CD4-positive, alpha-beta T cell (primary cell): ENCODE data around the gene APOBEC3A. TPM values are rescaled to one million over a fixed set of nuclear protein-coding genes. Genes with fewer than 3 reads are reported as not detected.
"Not testable (repeated sequence)": the region's sequence is repeated elsewhere in the genome, so short reads cannot be mapped to it uniquely, and the experiment has no call there.

Experiments
- ATAC-seq: fragments of 200-7000 bp; cut with Tn5 transposase; one replicate; pipeline ENCODE4 v1.10.0; 2022; ENCODE audit warnings: mild to moderate bottlenecking; ENCODE audit not compliant: poor library complexity
- CTCF ChIA-PET: fragments of 350-600 bp; sonication (Branson Sonifier 250); formaldehyde crosslinking; loops from one replicate; lab custom pipeline; 2021; ENCODE audit warnings: antibody characterized with exemption, inconsistent platforms; lab: Charles Lee
- POLR2A ChIA-PET: fragments of 350-600 bp; sonication (Branson Sonifier 250); formaldehyde crosslinking; loops from one replicate; lab custom pipeline; 2021; ENCODE audit warnings: antibody characterized with exemption, inconsistent platforms; lab: Charles Lee
- DNase-seq, 14 experiments: peaks; one replicate each; pipeline ENCODE4 v3.0.0-alpha.2; 2013 to 2020; ENCODE audit warnings: mixed read lengths in 2 of 14
- H3K27ac ChIP-seq, 2 donors: one replicate each; pipeline versions ENCODE4 v1.5.1 to v1.7.0; 2013; ENCODE audit warnings: low read length in 2 of 2, low read depth in 1 of 2, mild to moderate bottlenecking in 1 of 2
- H3K27me3 ChIP-seq, 2 experiments: 1 replicate in 1 of 2; 2 replicates in 1 of 2; pipeline versions ENCODE4 v1.6.1 to v1.7.0; 2013; ENCODE audit warnings: low read length in 2 of 2, control low read depth in 1 of 2, mild to moderate bottlenecking in 1 of 2, moderate library complexity in 1 of 2; ENCODE audit not compliant: insufficient read depth in 2 of 2, control insufficient read depth in 1 of 2
- H3K36me3 ChIP-seq: one replicate; pipeline ENCODE4 v1.6.1; 2013; ENCODE audit warnings: low read length, control low read depth; ENCODE audit not compliant: insufficient read depth
- H3K4me1 ChIP-seq: one replicate; pipeline ENCODE4 v1.6.1; 2013; ENCODE audit warnings: low read length, control low read depth; ENCODE audit not compliant: insufficient read depth
- H3K4me3 ChIP-seq: one replicate; pipeline ENCODE4 v1.5.1; 2013; ENCODE audit warnings: mild to moderate bottlenecking, low read length, moderate library complexity
- H3K9me3 ChIP-seq, 2 experiments: 1 replicate in 1 of 2; 2 replicates in 1 of 2; pipeline versions ENCODE4 v1.6.1 to v1.7.0; 2013; ENCODE audit warnings: low read length in 2 of 2, mild to moderate bottlenecking in 2 of 2, control low read depth in 1 of 2, moderate library complexity in 1 of 2; ENCODE audit not compliant: control insufficient read depth in 1 of 2, insufficient read depth in 1 of 2
- H3K27ac Mint-ChIP-seq: one replicate; pipeline ENCODE4 v1.8.0; 2020; ENCODE audit warnings: mixed read lengths
- H3K27me3 Mint-ChIP-seq: one replicate; pipeline ENCODE4 v1.8.0; 2021; ENCODE audit warnings: mixed read lengths
- H3K36me3 Mint-ChIP-seq: one replicate; pipeline ENCODE4 v1.8.0; 2021; ENCODE audit warnings: low read depth, mixed read lengths
- H3K4me1 Mint-ChIP-seq: one replicate; pipeline ENCODE4 v1.8.0; 2021; ENCODE audit warnings: low read depth, mixed read lengths
- H3K4me3 Mint-ChIP-seq: one replicate; pipeline ENCODE4 v1.8.0; 2020; ENCODE audit warnings: mild to moderate bottlenecking, mixed read lengths
- H3K9me3 Mint-ChIP-seq: one replicate; pipeline ENCODE4 v1.8.0; 2020; ENCODE audit warnings: mixed read lengths
- intact Hi-C, 2 experiments: fragments of 100-400 bp; cut with DNase I in 1 of 2; cut with micrococcal nuclease in 1 of 2; formaldehyde crosslinking; loops; one replicate each; pipeline versions ENCODE4 v1.15.1 to v1.9.0; 2023 to 2025; cut with DNase I, micrococcal nuclease
- total RNA-seq, 174 experiments: library from RNA in 2 of 174; stranded (reverse) in 2 of 174; gene quantifications; one replicate each; pipeline ENCODE4 v1.2.3 and lab custom pipeline; 2021 to 2026
- TF ChIP-seq, protein P1 (sequence below): fragments of 200-600 bp; IDR thresholded peaks from one replicate; pipeline ENCODE4 v1.8.0; 2022; ENCODE audit warnings: antibody characterized with exemption, mild to moderate bottlenecking

The APOBEC3A gene
- total RNA-seq, 2 experiments from 2014 or later = 0.74 to 1.6 TPM

- H3K36me3 ChIP-seq = no peaks in the 10 kb centered on the region
- no peak for ATAC-seq
- CTCF ChIA-PET = interaction anchor here (0.6 kb wide), 1 partner anchor 42 kb away, joined by 3 read pairs; no protein-coding TSS in a partner anchor
- peaks cover 29% of the 10 kb centered on the region for H3K4me1 ChIP-seq
- no peaks in the 10 kb centered on the region for H3K4me1 Mint-ChIP-seq
- POLR2A ChIA-PET = no interaction called here
- H3K4me3 Mint-ChIP-seq = no peak overlapping the region
- H3K9me3 Mint-ChIP-seq = no peaks in the 10 kb centered on the region
- H3K27ac ChIP-seq = no peak overlapping the region
- DNase-seq = no peak
- TF ChIP-seq, protein P1, sequence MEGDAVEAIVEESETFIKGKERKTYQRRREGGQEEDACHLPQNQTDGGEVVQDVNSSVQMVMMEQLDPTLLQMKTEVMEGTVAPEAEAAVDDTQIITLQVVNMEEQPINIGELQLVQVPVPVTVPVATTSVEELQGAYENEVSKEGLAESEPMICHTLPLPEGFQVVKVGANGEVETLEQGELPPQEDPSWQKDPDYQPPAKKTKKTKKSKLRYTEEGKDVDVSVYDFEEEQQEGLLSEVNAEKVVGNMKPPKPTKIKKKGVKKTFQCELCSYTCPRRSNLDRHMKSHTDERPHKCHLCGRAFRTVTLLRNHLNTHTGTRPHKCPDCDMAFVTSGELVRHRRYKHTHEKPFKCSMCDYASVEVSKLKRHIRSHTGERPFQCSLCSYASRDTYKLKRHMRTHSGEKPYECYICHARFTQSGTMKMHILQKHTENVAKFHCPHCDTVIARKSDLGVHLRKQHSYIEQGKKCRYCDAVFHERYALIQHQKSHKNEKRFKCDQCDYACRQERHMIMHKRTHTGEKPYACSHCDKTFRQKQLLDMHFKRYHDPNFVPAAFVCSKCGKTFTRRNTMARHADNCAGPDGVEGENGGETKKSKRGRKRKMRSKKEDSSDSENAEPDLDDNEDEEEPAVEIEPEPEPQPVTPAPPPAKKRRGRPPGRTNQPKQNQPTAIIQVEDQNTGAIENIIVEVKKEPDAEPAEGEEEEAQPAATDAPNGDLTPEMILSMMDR = no peak
- H3K36me3 Mint-ChIP-seq = no peaks in the 10 kb centered on the region
- no peak overlapping the region for H3K4me3 ChIP-seq
- no peak overlapping the region for H3K27ac Mint-ChIP-seq
- H3K27me3 Mint-ChIP-seq = no peaks in the 10 kb centered on the region
- no peaks in the 10 kb centered on the region for H3K9me3 ChIP-seq
- intact Hi-C loops = no loop called here
- H3K27me3 ChIP-seq = no peaks in the 10 kb centered on the region
Measured at GRCh38 chr22:38956551-38956950, 858 bp upstream of the APOBEC3A start.

- no peaks in the 10 kb centered on the region for H3K27me3 ChIP-seq
- intact Hi-C loops = no loop called here
- no peak overlapping the region for H3K4me3 ChIP-seq
- ChIA-PET CTCF (no interaction called here), POLR2A (no interaction called here)
- no peak for DNase-seq
- no peak for ATAC-seq
- H3K4me1 ChIP-seq = peaks cover 26% of the 10 kb centered on the region
- Mint-ChIP-seq H3K27me3 (no peaks in the 10 kb centered on the region), H3K36me3 (no peaks in the 10 kb centered on the region), H3K27ac (no peak overlapping the region), H3K4me1 (no peaks in the 10 kb centered on the region), H3K4me3 (no peak overlapping the region), H3K9me3 (no peaks in the 10 kb centered on the region)
- H3K9me3 ChIP-seq = no peaks in the 10 kb centered on the region
- TF ChIP-seq, protein P1 = no peak
- no peaks in the 10 kb centered on the region for H3K36me3 ChIP-seq
- H3K27ac ChIP-seq = no peak overlapping the region
Measured at GRCh38 chr22:38957808-38958650, 620 bp downstream of the APOBEC3A start.

- H3K36me3 ChIP-seq, H3K36me3 Mint-ChIP-seq, DNase-seq, CTCF ChIA-PET, H3K4me3 ChIP-seq, POLR2A ChIA-PET, H3K27me3 ChIP-seq, H3K4me3 Mint-ChIP-seq, intact Hi-C loops, H3K27ac ChIP-seq, H3K4me1 Mint-ChIP-seq, H3K27me3 Mint-ChIP-seq, H3K9me3 ChIP-seq, H3K27ac Mint-ChIP-seq, H3K9me3 Mint-ChIP-seq, ATAC-seq: not testable (repeated sequence)
- peaks cover 21% of the 10 kb centered on the region for H3K4me1 ChIP-seq
Measured at GRCh38 chr22:38958651-38958943, 1.2 kb downstream of the APOBEC3A start.

DNA sequence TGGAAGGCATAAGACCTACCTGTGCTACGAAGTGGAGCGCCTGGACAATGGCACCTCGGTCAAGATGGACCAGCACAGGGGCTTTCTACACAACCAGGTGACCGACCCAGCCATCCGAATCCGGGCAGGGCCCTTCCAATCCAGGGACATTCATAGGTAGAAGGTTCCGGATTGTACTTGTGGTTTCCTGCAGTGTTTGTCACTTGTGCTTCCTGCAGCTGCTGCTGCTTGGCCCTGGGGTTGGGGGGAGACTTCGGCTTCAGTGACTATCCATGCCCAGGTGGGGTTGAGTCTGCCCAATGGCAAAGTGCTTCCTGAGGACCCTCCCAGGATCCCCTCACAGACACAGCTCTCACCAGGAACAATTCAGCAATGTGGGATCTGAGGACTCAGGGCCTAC lies 2.2 kb downstream of the APOBEC3A start:
- Mint-ChIP-seq H3K27ac (no peak overlapping the region), H3K9me3 (no peaks in the 10 kb centered on the region), H3K27me3 (no peaks in the 10 kb centered on the region), H3K4me1 (no peaks in the 10 kb centered on the region), H3K36me3 (no peaks in the 10 kb centered on the region), H3K4me3 (no peak overlapping the region)
- no peak for DNase-seq
- Histone ChIP-seq H3K36me3 (no peaks in the 10 kb centered on the region), H3K4me1 (peaks cover 20% of the 10 kb centered on the region), H3K9me3 (no peaks in the 10 kb centered on the region), H3K27me3 (no peaks in the 10 kb centered on the region), H3K27ac (no peak overlapping the region), H3K4me3 (no peak overlapping the region)
- ChIA-PET CTCF (no interaction called here), POLR2A (no interaction called here)
- no peak for ATAC-seq
- intact Hi-C loops = no loop called here
- TF ChIP-seq, protein P1 = no peak

DNA sequence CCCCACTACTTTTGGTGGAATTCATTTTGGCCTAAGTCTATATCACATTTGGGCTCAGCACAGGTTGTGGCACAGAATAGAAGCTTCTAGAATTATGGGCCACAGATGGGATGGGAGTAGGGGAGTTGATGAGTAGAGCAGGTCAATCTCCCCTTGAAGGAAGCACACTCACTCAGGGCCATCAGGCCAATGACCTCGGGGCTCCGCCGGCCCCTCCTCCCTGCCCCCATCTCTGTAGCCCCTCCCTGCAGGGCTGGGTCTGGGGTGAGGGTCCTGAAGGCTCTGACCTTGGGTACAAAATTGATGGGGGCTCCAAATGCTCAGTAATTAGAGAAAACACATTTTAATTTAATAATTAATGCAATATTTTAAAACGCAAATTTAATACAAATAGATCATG lies 3.3 kb downstream of the APOBEC3A start:
- H3K9me3 Mint-ChIP-seq, ATAC-seq, H3K4me3 Mint-ChIP-seq, POLR2A ChIA-PET, H3K4me3 ChIP-seq, H3K4me1 Mint-ChIP-seq, CTCF ChIA-PET, H3K36me3 Mint-ChIP-seq, H3K27ac Mint-ChIP-seq, H3K27me3 Mint-ChIP-seq, H3K36me3 ChIP-seq, H3K9me3 ChIP-seq, H3K27ac ChIP-seq, DNase-seq, intact Hi-C loops, H3K27me3 ChIP-seq: not testable (repeated sequence)
- H3K4me1 ChIP-seq = peaks cover 18% of the 10 kb centered on the region
